K562 (cell line): Measurements from ENCODE around the gene CHMP3. TPM values are rescaled to one million over a fixed set of nuclear protein-coding genes. Genes with fewer than 3 reads are reported as not detected.

Experiments
- ATAC-seq: fragments of 200-7000 bp; cut with Tn5 transposase; 3 replicates; pipeline ENCODE4 v1.9.1; 2020; ENCODE audit warnings: moderate library complexity
- BruUV-seq: library from RNA; stranded (reverse); fragments of 400-500 nt; replicated peaks from 2 replicates; lab custom pipeline; 2021; lab: Mats Ljungman, UMichigan
- CTCF ChIA-PET: fragments of 300-600 bp; formaldehyde crosslinking; extraction: SDS; loops from one replicate; lab custom pipeline; 2021; ENCODE audit warnings: low intra/inter-chr PET ratio; lab: Yijun Ruan, JAX
- POLR2A ChIA-PET: fragments of 300-600, 350-650 bp; sonication (Branson Sonifier 250); formaldehyde crosslinking; extraction: SDS; loops from one replicate; lab custom pipeline; 2021; ENCODE audit warnings: antibody characterized with exemption, inconsistent platforms; lab: Yijun Ruan, JAX
- DNase-seq, 4 experiments: peaks; one replicate each; pipeline versions ENCODE4 v3.0.0 to v3.0.0-alpha.2; 2011 to 2018; ENCODE audit warnings: low spot score in 3 of 4, mixed read lengths in 3 of 4; ENCODE audit errors: extremely low read depth in 1 of 4
- FAIRE-seq: peaks from 2 replicates; lab custom pipeline; 2011; peaks lifted over from hg19 to GRCh38; lab: Jason Lieb, UNC
- H2AFZ ChIP-seq: 2 replicates; pipeline ENCODE4 v1.6.0; 2011; ENCODE audit warnings: low read depth, low read length, control low read depth, inconsistent platforms
- H3K27ac ChIP-seq: fragments of 200-600 bp; 3 replicates; pipeline ENCODE4 v1.8.0; 2011; ENCODE audit warnings: low read depth, mild to moderate bottlenecking, control low read depth, inconsistent platforms, low read length, moderate library complexity, mixed read lengths; ENCODE audit errors: extremely low read depth
- H3K27me3 ChIP-seq, 2 experiments: fragments of 300-600 bp in 1 of 2; 2 replicates in 1 of 2; 3 replicates in 1 of 2; pipeline versions ENCODE4 v1.6.0 to v1.8.0; 2011; ENCODE audit warnings: inconsistent platforms in 2 of 2, low read length in 2 of 2, mild to moderate bottlenecking in 1 of 2, mixed read lengths in 1 of 2, moderate library complexity in 1 of 2; ENCODE audit not compliant: control insufficient read depth in 2 of 2, insufficient read depth in 2 of 2
- H3K36me3 ChIP-seq: fragments of 300-600 bp; 3 replicates; pipeline ENCODE4 v1.8.0; 2011; ENCODE audit warnings: mild to moderate bottlenecking, low read length, inconsistent platforms; ENCODE audit not compliant: control insufficient read depth, insufficient read depth
- H3K4me1 ChIP-seq, 2 experiments: fragments of 200-600 bp in 1 of 2; replicated peaks in 1 of 2; 2 replicates in 1 of 2; 3 replicates in 1 of 2; pipeline versions ENCODE4 v1.5.1 to v1.8.0; 2011; ENCODE audit warnings: inconsistent platforms in 2 of 2, low read length in 2 of 2, mild to moderate bottlenecking in 1 of 2, mixed read lengths in 1 of 2, moderate library complexity in 1 of 2; ENCODE audit not compliant: control insufficient read depth in 2 of 2, insufficient read depth in 2 of 2
- H3K4me2 ChIP-seq: 2 replicates; pipeline ENCODE4 v1.6.1; 2011; ENCODE audit warnings: low read length, control low read depth, inconsistent platforms, mixed read lengths; ENCODE audit not compliant: insufficient read depth
- H3K4me3 ChIP-seq: fragments of 200-600 bp; sonication (generic), shearing (Covaris generic); 2 replicates; pipeline ENCODE4 v1.5.1; 2016; ENCODE audit warnings: control low read depth, inconsistent platforms
- H3K79me2 ChIP-seq: fragments of 200-600 bp; 3 replicates; pipeline ENCODE4 v1.8.0; 2011; ENCODE audit warnings: low read length, inconsistent platforms; ENCODE audit not compliant: control insufficient read depth, insufficient read depth
- H3K9ac ChIP-seq, 2 experiments: 2 replicates each; pipeline versions ENCODE4 v1.6.0 to v1.6.1; 2011; ENCODE audit warnings: low read depth in 2 of 2, low read length in 2 of 2, control low read depth in 1 of 2, inconsistent platforms in 1 of 2, mild to moderate bottlenecking in 1 of 2, mixed read lengths in 1 of 2; ENCODE audit not compliant: insufficient read depth in 1 of 2
- H3K9me1 ChIP-seq: one replicate; pipeline ENCODE4 v1.6.0; 2011; ENCODE audit warnings: inconsistent platforms, mild to moderate bottlenecking, low read length, moderate library complexity; ENCODE audit not compliant: control insufficient read depth, insufficient read depth
- H3K9me3 ChIP-seq: replicated peaks from 2 replicates; pipeline ENCODE4 v1.5.1; 2011; ENCODE audit warnings: low read depth, low read length, inconsistent platforms; ENCODE audit not compliant: control insufficient read depth, insufficient read depth
- H4K20me1 ChIP-seq: replicated peaks from 2 replicates; pipeline ENCODE4 v1.6.1; 2011; ENCODE audit warnings: low read length, inconsistent platforms, mixed read lengths; ENCODE audit not compliant: control insufficient read depth, insufficient read depth
- BACH1 ChIP-seq: fragments of 200-800 bp; sonication (Bioruptor generic); IDR thresholded peaks from 2 replicates; pipeline ENCODE4 v1.6.1; 2016; ENCODE audit warnings: missing genetic modification characterization, missing compliant biosample characterization
- BCOR ChIP-seq: fragments of 450-650 bp; IDR thresholded peaks from 2 replicates; pipeline ENCODE4 v1.6.1; 2016
- BRF2 ChIP-seq: IDR thresholded peaks from 3 replicates; pipeline ENCODE4 v1.6.1; 2011; ENCODE audit warnings: borderline replicate concordance, mild to moderate bottlenecking; ENCODE audit not compliant: insufficient read length, insufficient read depth
- HDAC2 ChIP-seq: fragments of 450-650 bp; IDR thresholded peaks from 2 replicates; pipeline ENCODE4 v1.6.1; 2016; ENCODE audit warnings: mild to moderate bottlenecking
- HIVEP1 ChIP-seq: fragments of 250-450 bp; sonication (Bioruptor Pico); IDR thresholded peaks from 2 replicates; pipeline ENCODE4 v1.4.0; 2020; ENCODE audit warnings: mild to moderate bottlenecking
- KAT7 ChIP-seq: sonication (generic); formaldehyde crosslinking; IDR thresholded peaks from 2 replicates; pipeline ENCODE4 v1.8.0; 2022; ENCODE audit warnings: missing genetic modification reagents, mild to moderate bottlenecking, borderline replicate concordance
- NFXL1 ChIP-seq: fragments of 450-650 bp; formaldehyde crosslinking; IDR thresholded peaks from 2 replicates; pipeline ENCODE4 v1.4.0; 2021; ENCODE audit warnings: mild to moderate bottlenecking
- POLR3G ChIP-seq: IDR thresholded peaks from 2 replicates; pipeline ENCODE4 v1.6.1; 2011; ENCODE audit not compliant: insufficient read length, insufficient replicate concordance; ENCODE audit errors: extremely low read depth
- RBM25 ChIP-seq: fragments of 200-400 bp; formaldehyde crosslinking; IDR thresholded peaks from 2 replicates; pipeline ENCODE4 v1.6.1; 2018; ENCODE audit warnings: low read length, low read depth, moderate library complexity; ENCODE audit not compliant: severe bottlenecking
- ZNF146 ChIP-seq: IDR thresholded peaks from one replicate; pipeline ENCODE4 v1.6.1; 2018; ENCODE audit warnings: missing compliant biosample characterization; ENCODE audit not compliant: unreplicated experiment
- ZNF75A ChIP-seq: fragments of 450-650 bp; formaldehyde crosslinking; IDR thresholded peaks from 2 replicates; pipeline ENCODE4 v1.4.0; 2020; ENCODE audit warnings: mild to moderate bottlenecking
- WGBS: fragments of 100-300 bp; shearing (Covaris generic); methylation state at CpG from one replicate; pipeline ENCODE4 v1.1.6; 2016; ENCODE audit warnings: low coverage, mixed read lengths; ENCODE audit not compliant: insufficient coverage; ENCODE audit errors: missing lambda C conversion rate; 5-methylcytosine and 5-hydroxymethylcytosine counted together
- in situ Hi-C: fragments of 300-500 bp; cut with MboI; formaldehyde crosslinking; loops from 4 replicates; pipeline ENCODE4 v1.15.0; 2018; ENCODE audit warnings: inconsistent platforms, mixed read lengths
- intact Hi-C: fragments of 100-400 bp; cut with micrococcal nuclease; formaldehyde crosslinking; loops from 2 replicates; pipeline ENCODE4 v1.14.2; 2022
- polyA plus RNA-seq, 8 experiments: library from polyadenylated mRNA; depleted of rRNA in 4 of 8; stranded (reverse) in 5 of 8; unstranded in 3 of 8; fragments of >200 nt; fragmentation: Nextera tagmentation in 2 of 8; fragmentation: Illumina TruSeq in 1 of 8; extraction: Ambion mirVana in 2 of 8; extraction: Trizol in 1 of 8; gene quantifications; 2 replicates each; pipeline versions ENCODE4 v1.2.1 to v1.2.3, GENCODE V29; 2011 to 2014; ENCODE audit warnings: inconsistent platforms in 1 of 8, missing spikeins in 1 of 8
- total RNA-seq, 7 experiments: library from RNA; depleted of rRNA in 6 of 7; stranded (reverse); fragments of >200 nt in 6 of 7; fragmentation: Illumina TruSeq in 2 of 7; extraction: Trizol in 2 of 7; gene quantifications; 2 replicates each; pipeline versions ENCODE4 v1.2.1 to v1.2.3, GENCODE V29; 2011 to 2021; ENCODE audit warnings: low replicate concordance in 1 of 7
- TF ChIP-seq, protein P1 (sequence below): fragments of 450-650 bp; IDR thresholded peaks from 2 replicates; pipeline ENCODE4 v1.6.1; 2016; ENCODE audit warnings: antibody characterized with exemption
- TF ChIP-seq, protein P2 (sequence below): fragments of 250-450 bp; sonication (Bioruptor Pico); IDR thresholded peaks from 2 replicates; pipeline ENCODE4 v1.6.1; 2021; ENCODE audit warnings: mild to moderate bottlenecking

The CHMP3 gene
- total and polyA plus RNA-seq, 9 of the 15 experiments (the other 6 are each of a cell fraction or from before 2014, with no cell fraction given): 20.6 to 52.5 (median 31.7) TPM

- TF ChIP-seq KAT7 (CRISPR knock-in tag) (no peak), POLR3G (no peak)
- TF ChIP-seq, protein P1, sequence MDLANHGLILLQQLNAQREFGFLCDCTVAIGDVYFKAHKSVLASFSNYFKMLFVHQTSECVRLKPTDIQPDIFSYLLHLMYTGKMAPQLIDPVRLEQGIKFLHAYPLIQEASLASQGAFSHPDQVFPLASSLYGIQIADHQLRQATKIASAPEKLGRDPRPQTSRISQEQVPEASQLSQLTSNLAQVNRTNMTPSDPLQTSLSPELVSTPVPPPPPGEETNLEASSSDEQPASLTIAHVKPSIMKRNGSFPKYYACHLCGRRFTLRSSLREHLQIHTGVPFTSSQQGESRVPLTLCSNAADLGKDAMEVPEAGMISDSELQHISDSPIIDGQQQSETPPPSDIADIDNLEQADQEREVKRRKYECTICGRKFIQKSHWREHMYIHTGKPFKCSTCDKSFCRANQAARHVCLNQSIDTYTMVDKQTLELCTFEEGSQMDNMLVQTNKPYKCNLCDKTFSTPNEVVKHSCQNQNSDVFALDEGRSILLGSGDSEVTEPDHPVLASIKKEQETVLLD: peak; percentile 40; the same call in 1 of the 2 replicates
These were observed 17.3 kb upstream of the CHMP3 start (continued) for GRCh38 chr2:86580560-86580959.

DNA sequence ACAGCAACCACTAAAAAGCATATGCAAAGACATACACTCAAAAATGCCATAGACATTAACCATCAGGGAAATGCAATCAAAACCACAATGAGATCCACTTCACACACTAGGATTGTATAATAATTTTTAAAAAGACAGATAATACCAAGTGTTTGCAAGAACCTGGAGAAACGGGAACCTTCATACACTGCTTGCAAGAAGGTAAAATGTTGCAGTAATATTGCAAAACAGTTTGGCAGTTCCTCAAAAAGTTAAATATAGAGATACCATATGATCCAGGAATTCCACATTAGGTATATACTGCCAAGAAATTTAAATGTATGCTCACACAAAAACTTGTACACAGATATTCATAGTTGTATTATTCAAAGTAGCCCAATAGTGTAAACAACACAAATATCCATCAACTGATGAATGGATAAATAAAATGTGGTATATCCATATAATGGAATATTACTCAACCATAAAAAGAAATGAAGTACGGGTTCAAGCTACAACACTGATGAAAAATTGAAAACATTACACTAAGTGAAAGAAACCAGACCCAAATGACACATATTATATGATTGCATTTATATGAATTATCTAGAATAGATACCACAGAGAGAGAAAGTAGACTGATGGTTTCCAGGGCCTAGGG is 14.7 kb upstream of the CHMP3 start:
- POLR2A ChIA-PET: no interaction called here
- no peaks in the 10 kb centered on the region for H3K4me1 ChIP-seq
- H2AFZ ChIP-seq: no peak overlapping the region
- in situ Hi-C loops: no loop called here
- intact Hi-C loops: no loop called here
- H3K27me3 ChIP-seq: no peaks in the 10 kb centered on the region
- DNase-seq (no peak), ATAC-seq (no peak), FAIRE-seq (no peak)
- H3K27ac ChIP-seq: no peak overlapping the region
- H3K9me3 ChIP-seq: no peaks in the 10 kb centered on the region
- H3K9me1 ChIP-seq: no peaks in the 10 kb centered on the region
- H3K36me3 ChIP-seq: no peaks in the 10 kb centered on the region
- H3K9ac ChIP-seq: no peak overlapping the region
- H4K20me1 ChIP-seq: no peaks in the 10 kb centered on the region
- TF ChIP-seq, protein P2, sequence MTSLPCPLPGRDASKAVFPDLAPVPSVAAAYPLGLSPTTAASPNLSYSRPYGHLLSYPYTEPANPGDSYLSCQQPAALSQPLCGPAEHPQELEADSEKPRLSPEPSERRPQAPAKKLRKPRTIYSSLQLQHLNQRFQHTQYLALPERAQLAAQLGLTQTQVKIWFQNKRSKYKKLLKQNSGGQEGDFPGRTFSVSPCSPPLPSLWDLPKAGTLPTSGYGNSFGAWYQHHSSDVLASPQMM (CRISPR knock-in tag): no peak
- TF ChIP-seq BACH1 (tag) (no peak), BRF2 (no peak), BCOR (no peak), HIVEP1 (CRISPR knock-in tag) (no peak), ZNF146 (peak; percentile 41), NFXL1 (CRISPR knock-in tag) (no peak), HDAC2 (no peak), ZNF75A (CRISPR knock-in tag) (no peak), RBM25 (peak; percentile 34)
- BruUV-seq: no TSS peak
- CTCF ChIA-PET: no interaction called here
- no peak overlapping the region for H3K4me3 ChIP-seq
- 15% methylated on average over 2 of the region's 2 CpGs for WGBS
- H3K79me2 ChIP-seq: no peaks in the 10 kb centered on the region
- H3K4me2 ChIP-seq: no peak overlapping the region
